Naive B cell (primary cell): Measurements from ENCODE around the gene SNCG. TPM values are rescaled to one million over a fixed set of nuclear protein-coding genes. Genes with fewer than 3 reads are reported as not detected.
"Not testable (repeated sequence)": the region's sequence is repeated elsewhere in the genome, so short reads cannot be mapped to it uniquely, and the experiment has no call there.

Source experiments
- ATAC-seq, 2 donors: fragments of 150-1000 bp; cut with Tn5 transposase; 2 replicates each; pipeline ENCODE4 v1.10.0; 2021; ENCODE audit warnings: low read depth in 2 of 2, mild to moderate bottlenecking in 2 of 2, moderate library complexity in 2 of 2
- DNase-seq: peaks from one replicate; pipeline ENCODE4 v3.0.0; 2022
- H3K27ac Mint-ChIP-seq, 6 donors: one replicate each; pipeline ENCODE4 v1.8.0; 2020 to 2022; ENCODE audit warnings: mild to moderate bottlenecking in 6 of 6, mixed read lengths in 6 of 6, moderate library complexity in 5 of 6, inconsistent platforms in 2 of 6
- H3K27me3 Mint-ChIP-seq, 3 donors: one replicate each; pipeline ENCODE4 v1.8.0; 2021 to 2022; ENCODE audit warnings: mixed read lengths in 3 of 3, mild to moderate bottlenecking in 1 of 3
- H3K36me3 Mint-ChIP-seq, 2 donors: one replicate each; pipeline ENCODE4 v1.8.0; 2020 to 2022; ENCODE audit warnings: mixed read lengths in 2 of 2, inconsistent platforms in 1 of 2, mild to moderate bottlenecking in 1 of 2
- H3K4me1 Mint-ChIP-seq, 3 donors: one replicate each; pipeline ENCODE4 v1.8.0; 2020 to 2022; ENCODE audit warnings: mixed read lengths in 3 of 3, inconsistent platforms in 1 of 3, mild to moderate bottlenecking in 1 of 3, moderate library complexity in 1 of 3
- H3K4me3 Mint-ChIP-seq, 8 donors: one replicate each; pipeline ENCODE4 v1.8.0; 2020 to 2022; ENCODE audit warnings: mild to moderate bottlenecking in 8 of 8, mixed read lengths in 8 of 8, moderate library complexity in 8 of 8, inconsistent platforms in 2 of 8
- H3K9me3 Mint-ChIP-seq, 7 donors: one replicate each; pipeline ENCODE4 v1.8.0; 2020 to 2022; ENCODE audit warnings: mixed read lengths in 7 of 7, mild to moderate bottlenecking in 5 of 7, inconsistent platforms in 2 of 7, moderate library complexity in 1 of 7
- polyA plus RNA-seq, 6 donors: library from polyadenylated mRNA; unstranded; fragments of 300-500 nt; fragmentation: Illumina TruSeq; gene quantifications; one replicate each; pipeline ENCODE4 v1.2.3, GENCODE V29; 2021; ENCODE audit warnings: low read depth in 6 of 6

The SNCG gene
- polyA plus RNA-seq = not detected

GRCh38 chr10:86958116-86958900 lies at the start of gene SNCG:
TSS of gene SNCG (plus strand) at chr10:86958599. CDS start at chr10:86958698, 99 bp downstream.
- Mint-ChIP-seq H3K27me3 (peaks cover 0 to 6% (median 3%) of the 10 kb centered on the region in 3 donors), H3K4me3 (no peak within 1 kb of the TSS), H3K36me3 (no peaks in the 10 kb centered on the region), H3K27ac (peak within 1 kb of the TSS in 2 of 6 donors; percentile 63 to 69), H3K9me3 (peaks cover 0 to 7% (median 3%) of the 10 kb centered on the region in 7 donors), H3K4me1 (no peaks in the 10 kb centered on the region)
- DNase-seq (no peak), ATAC-seq (no peak)

DNA sequence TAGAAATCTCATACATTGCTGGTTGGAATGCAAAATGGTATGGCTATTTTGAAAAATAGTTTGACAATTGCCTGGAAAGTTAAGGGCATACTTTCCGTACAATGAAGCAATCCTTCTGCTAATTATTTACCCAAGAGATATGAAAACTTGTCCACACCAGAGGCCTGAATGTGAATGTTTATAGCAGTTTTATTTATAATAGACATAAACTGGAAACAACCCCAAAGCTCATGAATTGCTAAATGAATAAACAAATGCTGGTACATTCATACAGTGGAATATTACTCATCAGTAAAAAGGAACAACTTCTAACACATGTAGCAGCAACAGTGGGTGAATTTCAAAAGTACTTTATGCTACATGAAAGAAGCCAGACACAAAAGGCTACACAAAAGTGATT lies 43.7 kb upstream of the SNCG start:
- Mint-ChIP-seq H3K4me3 (no peak overlapping the region), H3K9me3 (no peaks in the 10 kb centered on the region), H3K36me3 (no peaks in the 10 kb centered on the region), H3K27ac (no peak overlapping the region), H3K27me3 (no peaks in the 10 kb centered on the region), H3K4me1 (no peaks in the 10 kb centered on the region)
- no peak for DNase-seq
- ATAC-seq = no peak

GRCh38 chr10:86918022-86918471 lies 40.4 kb upstream of the SNCG start:
- H3K27me3 Mint-ChIP-seq = no peaks in the 10 kb centered on the region
- ATAC-seq (no peak), DNase-seq (no peak)
- H3K4me3 Mint-ChIP-seq = no peak overlapping the region
- H3K36me3 Mint-ChIP-seq = peaks cover 0 to 5% of the 10 kb centered on the region in 2 donors
- no peaks in the 10 kb centered on the region for H3K4me1 Mint-ChIP-seq
- no peaks in the 10 kb centered on the region for H3K9me3 Mint-ChIP-seq
- no peak overlapping the region for H3K27ac Mint-ChIP-seq

DNA sequence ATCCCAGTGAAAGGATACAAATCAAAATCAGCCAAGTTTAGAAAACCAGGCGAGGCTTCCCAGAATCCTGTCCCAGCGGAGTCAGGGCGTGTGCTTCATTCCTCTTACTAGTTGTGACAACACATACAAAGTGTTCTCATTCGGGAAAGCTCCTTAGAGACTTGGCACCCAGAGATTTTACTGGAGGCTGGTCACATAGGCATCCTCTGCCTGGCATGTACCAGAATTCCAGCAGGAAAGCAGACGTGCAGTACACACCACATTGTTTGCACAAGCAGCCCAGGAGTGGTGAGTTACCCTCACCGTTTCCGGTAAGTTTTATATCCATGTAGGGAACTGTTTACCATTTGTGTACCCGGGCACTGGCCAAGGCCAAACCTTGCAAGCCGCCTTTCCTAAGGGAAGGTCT lies 35.8 kb upstream of the SNCG start:
- Mint-ChIP-seq H3K27me3 (no peaks in the 10 kb centered on the region), H3K4me1 (no peaks in the 10 kb centered on the region), H3K9me3 (no peaks in the 10 kb centered on the region), H3K4me3 (no peak overlapping the region), H3K36me3 (peaks cover 0 to 9% of the 10 kb centered on the region in 2 donors), H3K27ac (no peak overlapping the region)
- ATAC-seq (no peak), DNase-seq (no peak)

- Mint-ChIP-seq H3K36me3 (no peaks in the 10 kb centered on the region), H3K4me3 (no peak overlapping the region), H3K27ac (peak overlapping the region in 2 of 6 donors; percentile 14 to 66), H3K9me3 (no peaks in the 10 kb centered on the region), H3K27me3 (peaks cover 0 to 9% (median 0%) of the 10 kb centered on the region in 3 donors), H3K4me1 (no peaks in the 10 kb centered on the region)
- ATAC-seq (no peak), DNase-seq (no peak)
These were observed 28.7 kb upstream of the SNCG start for GRCh38 chr10:86929468-86930380.

GRCh38 chr10:86931872-86932271 lies 26.5 kb upstream of the SNCG start:
- Mint-ChIP-seq H3K9me3 (no peaks in the 10 kb centered on the region), H3K4me3 (no peak overlapping the region), H3K27me3 (peaks cover 0 to 9% (median 8%) of the 10 kb centered on the region in 3 donors), H3K36me3 (no peaks in the 10 kb centered on the region), H3K27ac (peak overlapping the region in 1 of 6 donors; percentile 58), H3K4me1 (no peaks in the 10 kb centered on the region)
- ATAC-seq (no peak), DNase-seq (no peak)

GRCh38 chr10:86932674-86933073 lies 25.7 kb upstream of the SNCG start:
- H3K9me3 Mint-ChIP-seq = no peaks in the 10 kb centered on the region
- no peaks in the 10 kb centered on the region for H3K36me3 Mint-ChIP-seq
- H3K27ac Mint-ChIP-seq = no peak overlapping the region
- ATAC-seq (no peak), DNase-seq (no peak)
- peak overlapping the region in 1 of 8 donors; percentile 6 for H3K4me3 Mint-ChIP-seq
- peaks cover 0 to 13% (median 8%) of the 10 kb centered on the region in 3 donors for H3K27me3 Mint-ChIP-seq
- H3K4me1 Mint-ChIP-seq = no peaks in the 10 kb centered on the region

GRCh38 chr10:86934162-86934711 lies 24.2 kb upstream of the SNCG start:
- peaks cover 0 to 13% (median 8%) of the 10 kb centered on the region in 3 donors for H3K27me3 Mint-ChIP-seq
- DNase-seq = not testable (repeated sequence)

GRCh38 chr10:86936661-86937501 lies 21.5 kb upstream of the SNCG start:
- ATAC-seq (no peak), DNase-seq (no peak)
- Mint-ChIP-seq H3K27me3 (peaks cover 0 to 13% (median 8%) of the 10 kb centered on the region in 3 donors), H3K36me3 (no peaks in the 10 kb centered on the region), H3K4me3 (no peak overlapping the region), H3K27ac (no peak overlapping the region), H3K4me1 (peaks cover 0 to 5% (median 0%) of the 10 kb centered on the region in 3 donors), H3K9me3 (no peaks in the 10 kb centered on the region)

More at GRCh38 chr10:86934162-86934711, 24.2 kb upstream of the SNCG start:
- H3K4me3 Mint-ChIP-seq, ATAC-seq, H3K4me1 Mint-ChIP-seq, H3K27ac Mint-ChIP-seq, H3K36me3 Mint-ChIP-seq, H3K9me3 Mint-ChIP-seq: not testable (repeated sequence)

DNA sequence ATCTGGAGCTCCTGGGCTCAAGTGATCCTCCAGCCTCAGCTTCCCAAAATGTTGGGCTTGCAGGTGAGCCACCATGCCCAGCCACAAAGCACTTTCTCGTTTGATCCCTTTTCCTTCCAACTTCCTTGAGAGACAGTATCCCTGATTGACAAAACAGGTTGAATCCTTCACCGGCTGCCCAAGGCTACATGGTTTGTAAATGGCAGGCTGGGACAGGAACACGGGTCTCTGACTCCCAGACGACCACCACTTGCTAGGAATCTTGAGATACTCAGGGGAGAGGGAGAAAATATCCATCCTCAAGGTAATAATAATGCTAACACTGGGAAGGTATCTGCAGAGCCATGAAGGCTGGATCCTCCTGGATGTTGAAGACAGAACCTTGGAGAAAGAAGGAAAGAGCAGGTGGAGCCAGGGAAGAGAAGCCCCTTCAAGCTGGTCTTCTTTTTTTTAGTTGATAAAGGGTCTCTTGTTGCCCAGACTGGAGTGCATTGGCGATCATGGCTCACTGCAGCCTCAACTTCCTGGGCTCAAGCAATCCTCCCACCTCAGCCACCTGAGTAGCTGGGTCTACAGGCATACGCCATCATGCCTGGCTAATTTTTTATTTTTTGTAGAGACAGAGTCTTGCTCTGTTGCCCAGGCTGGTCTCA lies 20.8 kb upstream of the SNCG start:
- Mint-ChIP-seq H3K4me1 (peaks cover 0 to 5% (median 0%) of the 10 kb centered on the region in 3 donors), H3K36me3 (no peaks in the 10 kb centered on the region), H3K27me3 (peaks cover 0 to 11% (median 8%) of the 10 kb centered on the region in 3 donors), H3K27ac (peak overlapping the region in 1 of 6 donors; percentile 47), H3K4me3 (no peak overlapping the region), H3K9me3 (no peaks in the 10 kb centered on the region)
- DNase-seq (no peak), ATAC-seq (no peak)

DNA sequence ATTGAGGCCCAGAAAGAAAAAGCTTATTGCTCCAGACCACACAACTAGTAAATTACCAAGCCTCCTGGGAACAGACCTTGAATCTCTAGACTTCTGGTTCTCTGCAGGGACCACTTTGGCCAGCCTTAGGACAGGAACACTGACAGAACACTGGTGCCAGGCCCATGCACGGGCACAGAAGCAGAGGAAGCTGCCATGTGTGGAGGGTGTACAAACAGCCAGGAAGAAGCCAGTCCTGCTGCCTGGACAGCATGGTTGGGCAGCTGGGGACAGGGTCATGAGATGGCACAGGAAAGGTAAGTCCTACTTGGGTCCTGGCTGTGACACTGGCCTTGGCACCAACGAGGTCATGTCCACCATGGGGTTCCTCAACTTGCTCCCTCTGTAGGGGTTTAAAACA lies 20.1 kb upstream of the SNCG start:
- Mint-ChIP-seq H3K9me3 (no peaks in the 10 kb centered on the region), H3K4me3 (peak overlapping the region in 1 of 8 donors; percentile 16), H3K36me3 (no peaks in the 10 kb centered on the region), H3K4me1 (peaks cover 0 to 5% (median 0%) of the 10 kb centered on the region in 3 donors), H3K27ac (no peak overlapping the region), H3K27me3 (peaks cover 0 to 8% (median 4%) of the 10 kb centered on the region in 3 donors)
- DNase-seq = no peak
- no peak for ATAC-seq

- H3K4me3 Mint-ChIP-seq, H3K27ac Mint-ChIP-seq, ATAC-seq, H3K27me3 Mint-ChIP-seq, DNase-seq, H3K9me3 Mint-ChIP-seq, H3K36me3 Mint-ChIP-seq, H3K4me1 Mint-ChIP-seq: not testable (repeated sequence)
These were observed 18.3 kb upstream of the SNCG start for GRCh38 chr10:86940076-86940475.
